ENCODE measurements around the gene HSD17B11.

DNA sequence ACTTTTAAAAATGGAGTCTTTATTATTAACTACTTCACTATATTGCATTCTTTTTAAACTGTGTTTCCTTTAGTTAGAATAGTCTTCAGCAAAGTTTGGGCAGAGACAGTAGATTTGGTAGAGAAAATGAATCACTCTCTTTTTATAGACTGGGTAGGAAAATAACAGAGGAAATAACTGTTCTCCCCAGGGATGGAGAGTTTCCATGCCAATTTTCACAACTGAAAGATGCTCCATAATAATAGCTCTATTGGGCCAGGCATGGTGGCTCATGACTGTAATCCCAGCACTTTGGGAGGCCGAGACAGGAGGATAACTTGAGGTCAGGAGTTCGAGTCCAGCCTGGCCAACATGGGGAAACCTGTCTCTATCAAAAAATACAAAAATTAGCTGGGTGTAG, 81.4 kb downstream of the HSD17B11 start:
- TF ChIP-seq, protein P1, sequence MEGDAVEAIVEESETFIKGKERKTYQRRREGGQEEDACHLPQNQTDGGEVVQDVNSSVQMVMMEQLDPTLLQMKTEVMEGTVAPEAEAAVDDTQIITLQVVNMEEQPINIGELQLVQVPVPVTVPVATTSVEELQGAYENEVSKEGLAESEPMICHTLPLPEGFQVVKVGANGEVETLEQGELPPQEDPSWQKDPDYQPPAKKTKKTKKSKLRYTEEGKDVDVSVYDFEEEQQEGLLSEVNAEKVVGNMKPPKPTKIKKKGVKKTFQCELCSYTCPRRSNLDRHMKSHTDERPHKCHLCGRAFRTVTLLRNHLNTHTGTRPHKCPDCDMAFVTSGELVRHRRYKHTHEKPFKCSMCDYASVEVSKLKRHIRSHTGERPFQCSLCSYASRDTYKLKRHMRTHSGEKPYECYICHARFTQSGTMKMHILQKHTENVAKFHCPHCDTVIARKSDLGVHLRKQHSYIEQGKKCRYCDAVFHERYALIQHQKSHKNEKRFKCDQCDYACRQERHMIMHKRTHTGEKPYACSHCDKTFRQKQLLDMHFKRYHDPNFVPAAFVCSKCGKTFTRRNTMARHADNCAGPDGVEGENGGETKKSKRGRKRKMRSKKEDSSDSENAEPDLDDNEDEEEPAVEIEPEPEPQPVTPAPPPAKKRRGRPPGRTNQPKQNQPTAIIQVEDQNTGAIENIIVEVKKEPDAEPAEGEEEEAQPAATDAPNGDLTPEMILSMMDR (IDR thresholded peaks at IDR 0.05; ENCODE audit: low read length) = no peak
- no peak for TF ChIP-seq EZH2 (IDR thresholded peaks at IDR 0.05; ENCODE audit: borderline replicate concordance, low read length)
